Activated CD4-positive, alpha-beta T cell treated with anti-CD3 and anti-CD28 coated beads, Interleukin-2, Interleukin-4, amounts not matched to agents 100 ng/mL and 50 ng/mL, durations not matched to agents 16 hours and 8 hours (primary cell): ENCODE results near the gene MRGPRD.

Experiments used
- DNase-seq: peaks from one replicate; pipeline ENCODE4 v3.0.0-alpha.2; 2020; ENCODE audit warnings: low spot score

Gene MRGPRD

GRCh38 chr11:68930991-68931855 lies 49.6 kb downstream of the MRGPRD start:
- DNase-seq = no peak
